PC-3 (cell line): Measurements from ENCODE around the gene BLTP2. TPM values are rescaled to one million over a fixed set of nuclear protein-coding genes. Genes with fewer than 3 reads are reported as not detected.
A peak's percentile ranks its signal among the peaks of the same experiment; 100 is the strongest.
"Not testable (repeated sequence)": the region's sequence is repeated elsewhere in the genome, so short reads cannot be mapped to it uniquely, and the experiment has no call there.

Source experiments
- ATAC-seq: fragments of 200-7000 bp; cut with Tn5 transposase; 2 replicates; pipeline ENCODE4 v1.9.1; 2020; ENCODE audit warnings: mild to moderate bottlenecking, moderate library complexity
- BruUV-seq: library from RNA; stranded (reverse); fragments of 400-500 nt; replicated peaks from 2 replicates; lab custom pipeline; 2021; lab: Mats Ljungman, UMichigan
- CTCF ChIA-PET: fragments of 300-600 bp; sonication (Branson Sonifier 250); formaldehyde crosslinking; loops from one replicate; lab custom pipeline; 2022; ENCODE audit warnings: antibody characterized with exemption; lab: Charles Lee
- POLR2A ChIA-PET: fragments of 300-600 bp; sonication (Branson Sonifier 250); formaldehyde crosslinking; loops from one replicate; lab custom pipeline; 2022; ENCODE audit warnings: antibody characterized with exemption; ENCODE audit not compliant: unreplicated experiment; lab: Charles Lee
- DNase-seq: peaks from one replicate; pipeline ENCODE4 v3.0.0-alpha.2; 2015
- H2AFZ ChIP-seq: fragments of 300-600 bp; sonication (generic); 2 replicates; pipeline ENCODE4 v1.6.0; 2016; ENCODE audit warnings: antibody characterized with exemption, low read length
- H3F3A ChIP-seq: fragments of 300-600 bp; sonication (generic); one replicate; pipeline ENCODE4 v1.6.0; 2017; ENCODE audit warnings: antibody characterized with exemption, low read length, control low read depth, mild to moderate bottlenecking; ENCODE audit not compliant: unreplicated experiment
- H3K27ac ChIP-seq: fragments of 300-600 bp; sonication (generic); 2 replicates; pipeline ENCODE4 v1.5.1; 2016; ENCODE audit warnings: mild to moderate bottlenecking, low read length
- H3K27me3 ChIP-seq: fragments of 300-600 bp; sonication (generic); 2 replicates; pipeline ENCODE4 v1.6.1; 2016; ENCODE audit warnings: low read length, mixed read lengths
- H3K36me3 ChIP-seq: fragments of 300-600 bp; sonication (generic); 2 replicates; pipeline ENCODE4 v1.6.1; 2016; ENCODE audit warnings: low read depth, mixed run types, low read length, mixed read lengths
- H3K4me1 ChIP-seq: fragments of 300-600 bp; sonication (generic); 2 replicates; pipeline ENCODE4 v1.5.1; 2016; ENCODE audit warnings: low read length; ENCODE audit not compliant: insufficient read depth
- H3K4me2 ChIP-seq: fragments of 300-600 bp; sonication (generic); 2 replicates; pipeline ENCODE4 v1.6.0; 2016; ENCODE audit warnings: low read length
- H3K4me3 ChIP-seq: fragments of 300-600 bp; sonication (generic); 2 replicates; pipeline ENCODE4 v1.5.1; 2016; ENCODE audit warnings: mild to moderate bottlenecking, low read length, mixed read lengths
- H3K79me2 ChIP-seq: fragments of 300-600 bp; sonication (generic); 2 replicates; pipeline ENCODE4 v1.6.1; 2017; ENCODE audit warnings: low read length, mixed read lengths
- H3K9ac ChIP-seq: fragments of 300-600 bp; sonication (generic); 2 replicates; pipeline ENCODE4 v1.6.0; 2016; ENCODE audit warnings: mild to moderate bottlenecking, low read length
- H3K9me2 ChIP-seq: fragments of 300-600 bp; sonication (generic); replicated peaks from 2 replicates; pipeline ENCODE4 v1.6.1; 2016; ENCODE audit warnings: mixed run types, low read length, mixed read lengths
- H3K9me3 ChIP-seq: fragments of 300-600 bp; sonication (generic); 2 replicates; pipeline ENCODE4 v1.6.1; 2016; ENCODE audit warnings: low read length, mixed read lengths
- H4K20me1 ChIP-seq: fragments of 300-600 bp; sonication (generic); 2 replicates; pipeline ENCODE4 v1.6.1; 2016; ENCODE audit warnings: low read length, mixed read lengths
- CTCF ChIP-seq: fragments of 300-600 bp; sonication (generic); conservative IDR thresholded peaks from 2 replicates; pipeline ENCODE4 v1.5.1; 2017; ENCODE audit warnings: antibody characterized with exemption, low read depth, mild to moderate bottlenecking, low read length
- EZH2 ChIP-seq: fragments of 300-600 bp; sonication (generic); IDR thresholded peaks from one replicate; pipeline ENCODE4 v1.6.1; 2017; ENCODE audit warnings: antibody characterized with exemption, mild to moderate bottlenecking, low read length; ENCODE audit not compliant: unreplicated experiment
- EZH2phosphoT487 ChIP-seq: fragments of 300-600 bp; sonication (generic); IDR thresholded peaks from 2 replicates; pipeline ENCODE4 v1.6.1; 2018; ENCODE audit warnings: mild to moderate bottlenecking, antibody characterized with exemption, low read length, borderline replicate concordance
- intact Hi-C: fragments of 100-400 bp; cut with micrococcal nuclease; formaldehyde crosslinking; loops from 2 replicates; pipeline ENCODE4 v1.9.0; 2023
- total RNA-seq: library from RNA; depleted of rRNA; stranded (reverse); fragments of >200 nt; gene quantifications from 2 replicates; pipeline ENCODE4 v1.2.3, GENCODE V29; 2014

BLTP2 gene
- total RNA-seq, 1 experiment from 2014 or later = 103 TPM

- TSS peak; percentile 66 for BruUV-seq
- Histone ChIP-seq H3K36me3 (no peaks in the 10 kb centered on the region), H3F3A (no peaks in the 10 kb centered on the region), H3K4me3 (peak overlapping the region; percentile 96), H3K27ac (peak overlapping the region; percentile 87), H2AFZ (peak overlapping the region; percentile 90), H3K4me2 (peak overlapping the region; percentile 94), H3K9ac (peak overlapping the region; percentile 94), H3K9me2 (no peaks in the 10 kb centered on the region), H3K79me2 (peaks cover 75% of the 10 kb centered on the region), H3K9me3 (no peaks in the 10 kb centered on the region), H4K20me1 (0 out of 2 replicates have a peak, but pooled peaks cover 8% of the 10 kb centered on the region), H3K27me3 (no peaks in the 10 kb centered on the region), H3K4me1 (peaks cover 16% of the 10 kb centered on the region)
- ChIA-PET CTCF (interaction anchor here (1.4 kb wide), 1 partner anchor 18 kb away, joined by 8 read pairs; the partner anchor contains the start of gene BLTP2), POLR2A (no interaction called here)
- DNase-seq (no peak), ATAC-seq (peak; percentile 18)
- intact Hi-C loops = loop anchor here (1.0 kb wide), 1 partner anchor 16 kb away; no protein-coding TSS in a partner anchor
- no peak for TF ChIP-seq EZH2
- no peak for TF ChIP-seq EZH2phosphoT487
- no peak for TF ChIP-seq CTCF
Observed at GRCh38 chr17:28662527-28662829, 17.5 kb upstream of the BLTP2 start.

GRCh38 chr17:28661635-28662526, 16.9 kb upstream of the BLTP2 start, which contains the start of the genes SDF2 and SUPT6H:
TSS of gene SDF2 (minus strand) at chr17:28661906. CDS start at chr17:28661876, 30 bp downstream.
TSS of gene SUPT6H (plus strand) at chr17:28662205. CDS start at chr17:28673402, 11,197 bp downstream.
- Histone ChIP-seq H3K4me3 (peak within 1 kb of the TSS; percentile 96), H3K36me3 (no peaks in the 10 kb centered on the region), H4K20me1 (0 out of 2 replicates have a peak, but pooled peaks cover 8% of the 10 kb centered on the region), H3K4me2 (peak within 1 kb of the TSS; percentile 94), H3K27ac (peak within 1 kb of the TSS; percentile 87), H3K79me2 (peaks cover 73% of the 10 kb centered on the region), H3K9ac (peak within 1 kb of the TSS; percentile 94), H3K4me1 (peaks cover 16% of the 10 kb centered on the region), H2AFZ (peak within 1 kb of the TSS; percentile 90), H3K9me3 (no peaks in the 10 kb centered on the region), H3K9me2 (no peaks in the 10 kb centered on the region), H3K27me3 (no peaks in the 10 kb centered on the region), H3F3A (no peaks in the 10 kb centered on the region)
- DNase-seq = peak; percentile 78
- TF ChIP-seq EZH2 (no peak), EZH2phosphoT487 (no peak), CTCF (no peak)
- CTCF ChIA-PET = interaction anchor here (0.7 to 1.4 kb wide), 2 partner anchors 17 to 194 kb away, joined by 4 to 8 read pairs; partner anchors contain the start of gene BLTP2
- peak; percentile 84 for ATAC-seq
- POLR2A ChIA-PET = interaction anchor here (0.6 to 1.1 kb wide), 2 partner anchors 15 to 151 kb away, joined by 4 to 25 read pairs; no protein-coding TSS in a partner anchor
- BruUV-seq = TSS peak; percentile 74
- intact Hi-C loops = loop anchor here (1.0 kb wide), 1 partner anchor 16 kb away; no protein-coding TSS in a partner anchor

GRCh38 chr17:28659497-28659881, 14.5 kb upstream of the BLTP2 start:
- ATAC-seq, H3K4me2 ChIP-seq, intact Hi-C loops, H2AFZ ChIP-seq, H3K36me3 ChIP-seq, H3K9me2 ChIP-seq, H3F3A ChIP-seq, H3K27ac ChIP-seq, BruUV-seq, H3K9ac ChIP-seq, DNase-seq, H3K4me3 ChIP-seq, H4K20me1 ChIP-seq, CTCF ChIA-PET, H3K9me3 ChIP-seq, H3K27me3 ChIP-seq, POLR2A ChIA-PET: not testable (repeated sequence)
- peaks cover 16% of the 10 kb centered on the region for H3K4me1 ChIP-seq
- H3K79me2 ChIP-seq = peaks cover 59% of the 10 kb centered on the region

- H3K9ac ChIP-seq, DNase-seq, BruUV-seq, intact Hi-C loops, POLR2A ChIA-PET, H2AFZ ChIP-seq, ATAC-seq, H3K4me3 ChIP-seq, CTCF ChIA-PET, H3K27me3 ChIP-seq, H4K20me1 ChIP-seq, H3F3A ChIP-seq, H3K27ac ChIP-seq, H3K9me3 ChIP-seq, H3K9me2 ChIP-seq, H3K36me3 ChIP-seq, H3K4me2 ChIP-seq: not testable (repeated sequence)
- Histone ChIP-seq H3K4me1 (peaks cover 15% of the 10 kb centered on the region), H3K79me2 (peaks cover 53% of the 10 kb centered on the region)
Observed at GRCh38 chr17:28658766-28659496, 14.0 kb upstream of the BLTP2 start.
